Islet precursor cell (in vitro differentiated cells): Measurements from ENCODE around the gene PHACTR2.
"Not testable (repeated sequence)": the region's sequence is repeated elsewhere in the genome, so short reads cannot be mapped to it uniquely, and the experiment has no call there.

Experiments
- DNase-seq: peaks from one replicate; pipeline ENCODE4 v3.0.0-alpha.2; 2018

The PHACTR2 gene

GRCh38 chr6:143822584-143823024 is 144.8 kb downstream of the PHACTR2 start:
- DNase-seq: no peak

- DNase-seq: no peak
Observed at GRCh38 chr6:143823548-143823947, 145.8 kb downstream of the PHACTR2 start.

GRCh38 chr6:143828572-143828971 is 150.8 kb downstream of the PHACTR2 start:
- DNase-seq: no peak

- DNase-seq: no peak
Observed at GRCh38 chr6:143836150-143836549, 158.4 kb downstream of the PHACTR2 start.

- DNase-seq: no peak
Observed at GRCh38 chr6:143838395-143838794, 160.6 kb downstream of the PHACTR2 start.

- no peak for DNase-seq
Observed at GRCh38 chr6:143839196-143839595, 161.4 kb downstream of the PHACTR2 start.

- no peak for DNase-seq
Observed at GRCh38 chr6:143840595-143841265, 163.0 kb downstream of the PHACTR2 start.

GRCh38 chr6:143842461-143842901 is 164.7 kb downstream of the PHACTR2 start:
- DNase-seq: no peak

- peak; percentile 98 for DNase-seq
Observed at GRCh38 chr6:143842902-143843676, 165.3 kb downstream of the PHACTR2 start, which contains the start of gene LTV1. LTV1 (plus strand) TSS chr6:143843338; CDS start chr6:143843478, 140 bp downstream.

- DNase-seq: no peak
Observed at GRCh38 chr6:143843677-143843999, 165.9 kb downstream of the PHACTR2 start.

- DNase-seq: no peak
Observed at GRCh38 chr6:143844006-143844405, 166.2 kb downstream of the PHACTR2 start.

- DNase-seq: no peak
Observed at GRCh38 chr6:143845033-143845432, 167.3 kb downstream of the PHACTR2 start.

- DNase-seq: not testable (repeated sequence)
Observed at GRCh38 chr6:143851706-143852105, 173.9 kb downstream of the PHACTR2 start.

GRCh38 chr6:143855057-143855456 is 177.3 kb downstream of the PHACTR2 start:
- not testable (repeated sequence) for DNase-seq

GRCh38 chr6:143856762-143857161 is 179.0 kb downstream of the PHACTR2 start:
- DNase-seq: not testable (repeated sequence)

- no peak for DNase-seq
Observed at GRCh38 chr6:143857651-143858050, 179.9 kb downstream of the PHACTR2 start.

- DNase-seq: no peak
Observed at GRCh38 chr6:143859891-143860660, 182.3 kb downstream of the PHACTR2 start.

- no peak for DNase-seq
Observed at GRCh38 chr6:143863771-143864170, 186.0 kb downstream of the PHACTR2 start.

GRCh38 chr6:143864234-143864633 is 186.5 kb downstream of the PHACTR2 start, which contains the start of gene ZC2HC1B:
ZC2HC1B (plus strand) TSS chr6:143864474; CDS start chr6:143864540, 66 bp downstream.
- DNase-seq: no peak

- DNase-seq: no peak
Observed at GRCh38 chr6:143867236-143867635, 189.5 kb downstream of the PHACTR2 start.

GRCh38 chr6:143868808-143869207 is 191.0 kb downstream of the PHACTR2 start:
- not testable (repeated sequence) for DNase-seq

GRCh38 chr6:143871202-143871730 is 193.5 kb downstream of the PHACTR2 start:
- DNase-seq: not testable (repeated sequence)

GRCh38 chr6:143872201-143872600 is 194.4 kb downstream of the PHACTR2 start:
- DNase-seq: no peak
